ENCODE data around the gene LHCGR.
"Not testable (repeated sequence)": the region's sequence is repeated elsewhere in the genome, so short reads cannot be mapped to it uniquely, and the experiment has no call there.

Gene LHCGR

GRCh38 chr2:48715042-48715899 lies 40.3 kb downstream of the LHCGR start:
- in situ Hi-C loops (cut with MboI; ENCODE audit: low pct_unique_long_range_greater_than_20kb, low sequenced_read_pairs): no loop called here

GRCh38 chr2:48714245-48714644 lies 41.3 kb downstream of the LHCGR start:
- in situ Hi-C loops (cut with MboI; ENCODE audit: low pct_unique_long_range_greater_than_20kb, low sequenced_read_pairs): no loop called here
- DNase-seq: no peak

More at GRCh38 chr2:48715042-48715899, 40.3 kb downstream of the LHCGR start:
- peak; percentile 4 for DNase-seq

DNA sequence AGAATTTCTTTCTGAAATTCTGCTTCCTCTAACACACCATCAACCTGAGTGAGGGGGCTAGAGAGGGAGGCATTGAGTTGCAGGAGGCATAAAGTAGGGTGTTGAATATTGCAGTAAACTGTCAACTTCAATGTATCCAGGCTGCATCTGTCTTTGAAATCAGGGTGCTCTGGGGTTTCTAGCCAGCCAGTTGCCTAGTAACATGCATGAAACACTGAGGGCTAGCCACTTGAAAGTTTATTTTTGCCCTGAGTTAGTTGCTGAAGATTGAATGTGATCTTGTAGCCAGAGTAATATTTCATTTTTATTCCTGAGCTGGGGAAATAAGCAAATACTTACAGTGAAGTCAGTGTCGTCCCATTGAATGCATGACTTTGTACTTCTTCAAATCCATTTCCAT lies 41.9 kb downstream of the LHCGR start:
- in situ Hi-C loops (cut with MboI; ENCODE audit: low pct_unique_long_range_greater_than_20kb, low sequenced_read_pairs): no loop called here
- no peak for DNase-seq

GRCh38 chr2:48712151-48712550 lies 43.4 kb downstream of the LHCGR start:
- in situ Hi-C loops (cut with MboI; ENCODE audit: low pct_unique_long_range_greater_than_20kb, low sequenced_read_pairs): no loop called here

DNA sequence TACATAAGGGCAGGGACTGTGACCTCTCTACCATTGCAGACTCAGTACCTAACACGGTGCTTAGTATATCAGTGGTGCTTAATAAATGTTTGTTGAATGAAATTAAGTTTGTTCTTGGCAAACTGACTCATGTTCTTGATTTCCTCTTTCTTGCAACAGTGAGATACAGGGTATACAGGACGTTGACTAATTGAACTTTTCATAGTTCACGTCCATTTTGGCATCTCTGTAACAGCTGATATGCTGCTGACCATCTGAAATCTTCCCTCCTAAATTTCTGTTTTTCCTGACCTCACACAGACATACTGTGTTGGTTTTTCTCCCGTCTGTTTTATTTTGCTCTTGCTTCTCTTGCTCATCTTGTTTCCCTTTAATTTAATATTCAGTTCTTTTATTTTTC lies 44.2 kb downstream of the LHCGR start:
- in situ Hi-C loops (cut with MboI; ENCODE audit: low pct_unique_long_range_greater_than_20kb, low sequenced_read_pairs): no loop called here
- no peak for DNase-seq

More at GRCh38 chr2:48712151-48712550, 43.4 kb downstream of the LHCGR start:
- DNase-seq: no peak

GRCh38 chr2:48709096-48710034 lies 46.2 kb downstream of the LHCGR start:
- in situ Hi-C loops (cut with MboI; ENCODE audit: low pct_unique_long_range_greater_than_20kb, low sequenced_read_pairs): no loop called here
- DNase-seq: no peak

- in situ Hi-C loops (cut with MboI; ENCODE audit: low pct_unique_long_range_greater_than_20kb, low sequenced_read_pairs): no loop called here
- no peak for DNase-seq
Measured at GRCh38 chr2:48707466-48707865, 48.1 kb downstream of the LHCGR start.

DNA sequence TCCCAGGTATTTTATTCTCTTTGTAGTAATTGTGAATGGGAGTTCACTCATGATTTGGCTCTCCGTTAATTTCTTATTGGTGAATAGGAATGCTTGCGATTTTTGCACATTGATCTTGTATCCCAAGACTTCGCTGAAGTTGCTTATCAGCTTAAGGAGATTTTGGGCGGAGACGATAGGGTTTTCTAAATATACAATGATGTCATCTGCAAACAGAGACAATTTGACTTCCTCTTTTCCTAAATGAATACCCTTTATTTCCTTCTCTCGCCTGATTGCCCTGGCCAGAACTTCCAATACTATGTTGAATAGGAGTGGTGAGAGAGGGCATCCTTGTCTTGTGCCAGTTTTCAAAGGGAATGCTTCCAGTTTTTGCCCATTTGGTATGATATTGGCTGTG lies 51.9 kb downstream of the LHCGR start:
- in situ Hi-C loops (cut with MboI; ENCODE audit: low pct_unique_long_range_greater_than_20kb, low sequenced_read_pairs); DNase-seq: not testable (repeated sequence)

DNA sequence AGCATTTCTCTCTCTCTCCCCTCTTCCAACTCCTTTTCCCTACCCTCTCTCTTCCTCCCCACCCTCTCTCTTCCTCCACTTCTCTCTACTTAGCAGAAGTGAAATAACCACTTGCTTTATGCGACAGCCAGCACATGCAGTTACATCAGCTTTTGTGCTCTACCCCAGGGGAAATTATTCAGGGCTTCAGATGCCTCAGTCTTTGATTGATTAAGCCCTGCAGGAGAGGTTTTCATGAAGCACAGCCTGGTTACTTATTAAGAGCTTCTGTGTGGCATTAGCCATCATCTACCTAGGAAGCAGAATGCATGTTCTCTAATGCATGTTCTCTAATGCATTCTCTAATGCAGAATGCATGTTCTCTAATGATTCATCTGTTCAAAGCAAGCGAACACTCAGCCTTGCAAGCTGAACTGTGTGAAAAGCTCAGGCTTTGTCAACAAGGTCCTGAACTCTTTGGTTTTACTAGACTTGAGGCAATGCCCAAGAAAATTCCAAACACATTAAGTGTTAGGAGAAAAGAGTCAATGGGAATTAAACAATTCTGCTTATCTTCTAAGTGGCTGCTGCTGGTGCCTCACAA lies 56.1 kb downstream of the LHCGR start:
- in situ Hi-C loops (cut with MboI; ENCODE audit: low pct_unique_long_range_greater_than_20kb, low sequenced_read_pairs): no loop called here
- no peak for DNase-seq

DNA sequence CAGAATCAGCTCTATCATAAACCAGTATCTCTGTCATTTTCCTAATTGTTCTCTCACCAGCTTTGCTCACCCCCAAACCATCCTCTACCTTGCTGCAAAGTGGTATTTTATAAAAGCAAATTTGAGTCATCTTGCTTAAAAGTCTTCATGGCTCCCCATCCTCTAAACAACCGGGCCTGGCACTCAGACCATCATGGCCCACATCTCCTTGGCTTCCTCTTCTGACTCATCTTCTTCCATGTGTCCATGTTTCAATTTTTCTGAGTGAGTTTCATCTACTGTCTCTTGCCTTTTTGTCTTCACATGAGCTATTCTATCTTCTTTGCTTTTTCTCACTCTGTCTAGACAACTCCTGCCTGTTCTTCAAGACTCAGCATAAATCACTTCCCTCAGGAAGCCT lies 58.6 kb downstream of the LHCGR start:
- DNase-seq: no peak
- in situ Hi-C loops (cut with MboI; ENCODE audit: low pct_unique_long_range_greater_than_20kb, low sequenced_read_pairs): no loop called here

DNA sequence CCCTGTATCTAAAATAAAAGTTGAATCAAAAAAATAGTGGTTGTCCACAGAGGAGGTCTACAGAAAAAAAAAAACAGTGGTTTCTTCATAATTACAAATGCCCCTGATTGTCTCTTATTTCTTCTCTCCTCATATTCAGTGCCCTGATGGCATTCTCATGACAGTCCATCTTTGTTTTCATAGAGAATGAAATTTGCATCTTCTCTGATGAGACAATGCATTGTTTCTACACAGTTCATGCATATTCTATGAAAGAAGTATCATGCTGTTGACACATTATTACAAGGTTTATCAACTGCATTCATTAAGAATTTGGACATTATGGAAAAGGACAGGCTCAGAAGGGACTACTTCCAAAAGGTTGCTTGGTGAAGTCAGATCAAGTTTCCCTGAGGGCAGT lies 59.5 kb downstream of the LHCGR start:
- DNase-seq: no peak
- in situ Hi-C loops (cut with MboI; ENCODE audit: low pct_unique_long_range_greater_than_20kb, low sequenced_read_pairs): no loop called here

DNA sequence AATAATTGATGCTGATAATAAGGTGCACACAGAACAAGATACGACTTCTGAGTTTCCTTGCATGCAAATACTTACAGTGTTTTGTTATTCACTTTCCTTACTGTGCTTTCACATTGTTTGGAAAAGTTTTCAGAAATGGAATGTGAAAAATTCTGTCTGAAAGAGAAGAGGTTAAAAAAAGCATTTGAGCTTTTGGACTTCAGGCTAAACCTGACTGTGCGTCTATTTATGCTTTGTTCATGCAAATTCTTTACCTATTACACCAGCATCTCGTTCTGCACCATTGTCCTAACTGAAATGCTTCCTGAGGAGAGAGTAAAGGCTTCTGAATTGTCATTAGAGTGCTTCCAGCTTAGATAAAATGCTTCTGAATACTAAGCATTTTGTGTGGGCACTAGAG lies 61.4 kb downstream of the LHCGR start:
- no peak for DNase-seq
- in situ Hi-C loops (cut with MboI; ENCODE audit: low pct_unique_long_range_greater_than_20kb, low sequenced_read_pairs): no loop called here

GRCh38 chr2:48693645-48694044 lies 61.9 kb downstream of the LHCGR start:
- DNase-seq: no peak
- in situ Hi-C loops (cut with MboI; ENCODE audit: low pct_unique_long_range_greater_than_20kb, low sequenced_read_pairs): no loop called here

DNA sequence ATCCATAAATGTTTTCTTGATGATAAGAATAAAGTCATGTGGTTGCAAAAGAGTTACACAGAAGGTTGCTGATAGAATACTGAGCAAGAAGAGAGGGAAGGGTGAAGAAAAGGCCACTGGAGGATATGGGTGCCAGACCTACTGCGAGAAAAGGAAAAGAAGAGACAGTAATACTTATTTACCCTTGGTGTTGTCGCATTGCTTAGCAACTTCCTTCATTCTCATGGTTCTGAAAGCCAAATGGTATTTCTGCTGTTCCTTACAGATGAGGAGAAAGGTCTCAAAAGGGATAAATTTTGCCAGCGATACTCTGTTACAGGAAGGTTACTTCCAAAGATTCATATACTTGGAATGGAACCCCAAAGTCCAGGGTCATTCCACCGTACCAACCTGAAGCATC lies 62.5 kb downstream of the LHCGR start:
- no peak for DNase-seq
- in situ Hi-C loops (cut with MboI; ENCODE audit: low pct_unique_long_range_greater_than_20kb, low sequenced_read_pairs): no loop called here

GRCh38 chr2:48691935-48692691 lies 63.4 kb downstream of the LHCGR start:
- no peak for DNase-seq

DNA sequence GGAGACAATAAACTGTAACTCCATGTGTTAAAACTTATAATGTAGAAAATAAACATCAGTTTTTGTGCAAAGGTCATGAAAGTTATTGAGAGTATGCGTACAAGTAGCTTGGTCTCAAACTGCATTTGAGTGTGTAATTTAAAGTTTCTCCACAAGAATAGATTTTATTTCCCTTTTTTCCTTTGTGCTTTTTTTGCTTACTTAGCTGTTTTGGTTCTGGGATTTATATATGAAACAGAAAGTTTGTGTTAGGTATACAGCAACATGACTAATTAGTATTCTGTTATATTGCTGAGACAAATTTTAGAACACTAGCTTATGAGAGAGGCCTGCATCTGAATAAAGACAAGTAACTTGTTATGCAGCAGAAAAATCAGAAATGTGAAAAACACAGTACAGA lies 70.4 kb downstream of the LHCGR start:
- DNase-seq: no peak
- in situ Hi-C loops (cut with MboI; ENCODE audit: low pct_unique_long_range_greater_than_20kb, low sequenced_read_pairs): no loop called here

More at GRCh38 chr2:48691935-48692691, 63.4 kb downstream of the LHCGR start:
- in situ Hi-C loops (cut with MboI; ENCODE audit: low pct_unique_long_range_greater_than_20kb, low sequenced_read_pairs): no loop called here

- in situ Hi-C loops (cut with MboI; ENCODE audit: low pct_unique_long_range_greater_than_20kb, low sequenced_read_pairs): no loop called here
Measured at GRCh38 chr2:48677450-48677849, 78.1 kb downstream of the LHCGR start.

GRCh38 chr2:48674933-48675332 lies 80.6 kb downstream of the LHCGR start:
- in situ Hi-C loops (cut with MboI; ENCODE audit: low pct_unique_long_range_greater_than_20kb, low sequenced_read_pairs): no loop called here

More at GRCh38 chr2:48677450-48677849, 78.1 kb downstream of the LHCGR start:
- peak; percentile 44 for DNase-seq

GRCh38 chr2:48673581-48673980 lies 81.9 kb downstream of the LHCGR start:
- in situ Hi-C loops (cut with MboI; ENCODE audit: low pct_unique_long_range_greater_than_20kb, low sequenced_read_pairs): no loop called here
- DNase-seq: no peak

More at GRCh38 chr2:48674933-48675332, 80.6 kb downstream of the LHCGR start:
- DNase-seq: no peak
